Skin of body (tissue), 3 donors: ENCODE results near the gene BCLAF1. TPM values are rescaled to one million over a fixed set of nuclear protein-coding genes. Genes with fewer than 3 reads are reported as not detected.

Source experiments
- DNase-seq: peaks from one replicate; lab custom pipeline; 2025; lab: John Stamatoyannopoulos, UW
- small RNA-seq: library from RNA; depleted of rRNA; stranded (forward); fragments of <200 nt; gene quantifications from one replicate; pipeline ENCODE3, GENCODE V24; 2014; ENCODE audit warnings: low replicate concordance
- total RNA-seq: library from RNA; depleted of rRNA; stranded (reverse); fragments of >200 nt; gene quantifications from one replicate; pipeline ENCODE4 v1.2.3, GENCODE V29; 2014

The BCLAF1 gene
- total RNA-seq, 1 donor from 2014 or later: 185 TPM

DNA sequence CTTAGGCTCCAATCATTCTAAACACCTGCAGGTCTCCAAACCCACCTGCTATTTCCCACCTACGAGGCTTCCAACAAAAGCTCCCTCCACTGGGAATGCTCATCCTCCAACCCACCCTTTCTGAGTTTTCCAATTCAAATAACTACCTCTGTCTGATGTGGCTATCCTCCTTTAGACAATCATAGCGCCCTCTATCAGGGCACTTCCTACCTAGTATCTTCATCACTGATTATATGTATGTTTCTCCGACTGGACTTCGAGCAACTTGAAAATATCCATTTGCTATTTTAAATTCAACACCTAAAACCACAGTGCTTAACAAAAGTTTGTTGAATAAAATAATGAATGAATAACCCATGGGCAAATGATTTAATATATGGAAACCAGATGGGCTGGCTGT lies 80.9 kb downstream of the BCLAF1 start:
- DNase-seq: no peak

Small RNA genes within 50 kb of the gene (small RNA-seq; reads per million reads assigned to genes)
- not detected for gene AL023284.1

Other genes starting within 250 kb of the BCLAF1 start
- gene MTFR2, start 39.5 kb downstream of the BCLAF1 start, total RNA-seq: 0.89 TPM